ENCODE results near the gene LAMB4.

Gene LAMB4

GRCh38 chr7:108077709-108078108 is 52.5 kb downstream of the LAMB4 start:
- DNase-seq: no peak

- DNase-seq: no peak
Observed at GRCh38 chr7:108076156-108076555, 54.0 kb downstream of the LAMB4 start.

GRCh38 chr7:108073305-108074070 is 56.7 kb downstream of the LAMB4 start:
- DNase-seq: no peak

GRCh38 chr7:108072739-108073138 is 57.4 kb downstream of the LAMB4 start:
- no peak for DNase-seq

GRCh38 chr7:108072116-108072515 is 58.0 kb downstream of the LAMB4 start:
- no peak for DNase-seq

- no peak for DNase-seq
Observed at GRCh38 chr7:108071551-108071950, 58.6 kb downstream of the LAMB4 start.

- DNase-seq: no peak
Observed at GRCh38 chr7:108069646-108070045, 60.5 kb downstream of the LAMB4 start.

- no peak for DNase-seq
Observed at GRCh38 chr7:108067844-108068243, 62.3 kb downstream of the LAMB4 start.

GRCh38 chr7:108066486-108066885 is 63.7 kb downstream of the LAMB4 start:
- DNase-seq: no peak

GRCh38 chr7:108063520-108063933 is 66.6 kb downstream of the LAMB4 start:
- no peak for DNase-seq

GRCh38 chr7:108062250-108063014 is 67.7 kb downstream of the LAMB4 start:
- DNase-seq: no peak

- DNase-seq: no peak
Observed at GRCh38 chr7:108059526-108059925, 70.6 kb downstream of the LAMB4 start.

- no peak for DNase-seq
Observed at GRCh38 chr7:108057951-108058481, 72.1 kb downstream of the LAMB4 start.

- DNase-seq: no peak
Observed at GRCh38 chr7:108055611-108056021, 74.5 kb downstream of the LAMB4 start.

- DNase-seq: no peak
Observed at GRCh38 chr7:108054537-108054936, 75.6 kb downstream of the LAMB4 start.

- DNase-seq: no peak
Observed at GRCh38 chr7:108053250-108053649, 76.9 kb downstream of the LAMB4 start.

- DNase-seq: no peak
Observed at GRCh38 chr7:108051454-108051853, 78.7 kb downstream of the LAMB4 start.

- DNase-seq: no peak
Observed at GRCh38 chr7:108049962-108050361, 80.2 kb downstream of the LAMB4 start.

GRCh38 chr7:108048422-108048821 is 81.7 kb downstream of the LAMB4 start:
- DNase-seq: no peak

- no peak for DNase-seq
Observed at GRCh38 chr7:108046952-108047506, 83.1 kb downstream of the LAMB4 start.

- no peak for DNase-seq
Observed at GRCh38 chr7:108045669-108046068, 84.5 kb downstream of the LAMB4 start.

- no peak for DNase-seq
Observed at GRCh38 chr7:108045154-108045553, 85.0 kb downstream of the LAMB4 start.

- no peak for DNase-seq
Observed at GRCh38 chr7:108044345-108044744, 85.8 kb downstream of the LAMB4 start.

- no peak for DNase-seq
Observed at GRCh38 chr7:108038986-108039385, 91.2 kb downstream of the LAMB4 start.

Data from activated T-cell treated with anti-CD3 and anti-CD28 coated beads, Interleukin-2, amount 50 U/mL, for 48 hours (primary cell).